Measurements from ENCODE around the gene RNF10. TPM values are rescaled to one million over a fixed set of nuclear protein-coding genes. Genes with fewer than 3 reads are reported as not detected.
"Not testable (repeated sequence)": the region's sequence is repeated elsewhere in the genome, so short reads cannot be mapped to it uniquely, and the experiment has no call there.

Gene RNF10
- total RNA-seq, 1 donor from 2014 or later: 251 TPM

DNA sequence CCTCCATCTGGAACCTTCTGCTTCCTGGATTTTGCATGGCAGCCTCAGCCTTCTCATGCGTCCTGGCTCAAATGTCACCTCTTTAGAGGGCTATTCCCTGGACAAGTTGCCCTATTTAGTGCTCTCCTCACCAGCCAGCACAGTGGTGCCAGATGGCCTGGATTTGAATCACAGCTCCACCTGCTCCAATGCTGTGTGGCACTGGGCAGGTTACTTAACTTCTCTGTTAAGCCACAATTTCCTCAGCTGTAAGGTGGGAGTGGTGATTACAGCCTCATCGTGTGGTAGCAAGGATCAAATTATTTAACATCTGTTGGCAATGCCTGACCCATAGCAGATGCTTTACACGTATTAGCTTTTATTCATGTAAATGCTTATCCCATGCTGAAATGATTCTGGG is 63.7 kb downstream of the RNF10 start:
- DNase-seq (no peak), ATAC-seq (no peak)
- intact Hi-C loops (cut with micrococcal nuclease): no loop called here

DNA sequence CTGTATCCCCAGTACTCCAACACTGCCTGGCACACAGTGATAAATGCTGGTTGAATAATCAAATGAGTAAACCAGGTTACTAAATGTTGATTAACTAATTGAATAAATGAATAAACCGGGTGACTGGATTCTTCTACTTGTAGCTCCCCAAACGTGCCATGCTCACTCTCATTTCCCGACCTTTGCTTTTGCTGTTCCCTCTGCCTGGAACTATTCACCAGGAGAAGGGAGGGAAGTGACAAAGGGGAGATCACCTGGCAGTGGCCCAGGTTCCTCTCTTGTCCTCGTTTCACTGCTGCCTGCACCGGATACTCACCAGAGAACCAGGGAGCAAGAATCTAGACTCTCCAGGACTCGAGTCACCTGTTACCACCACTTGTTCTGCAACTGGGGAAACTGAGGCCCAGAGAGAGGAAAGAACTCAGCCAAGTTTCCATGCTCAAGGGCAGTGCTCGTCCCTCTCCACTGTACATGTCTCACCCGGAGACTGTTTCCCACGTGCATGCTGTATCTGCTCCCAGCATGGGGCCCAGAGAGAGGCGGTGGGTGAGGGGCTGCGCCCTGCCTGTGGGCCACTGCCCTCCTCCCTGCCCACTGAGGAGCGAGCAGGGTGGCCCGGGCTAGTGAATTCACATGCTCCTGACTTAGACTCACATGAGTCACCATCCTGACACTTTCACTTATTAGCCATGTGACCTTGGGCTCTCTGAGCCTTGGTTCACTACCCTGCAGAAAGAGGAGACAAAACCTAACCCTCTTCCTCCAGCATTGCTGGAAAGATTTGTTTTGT is 64.7 kb downstream of the RNF10 start:
- DNase-seq: no peak
- ATAC-seq: peak; percentile 80
- intact Hi-C loops (cut with micrococcal nuclease): no loop called here

DNA sequence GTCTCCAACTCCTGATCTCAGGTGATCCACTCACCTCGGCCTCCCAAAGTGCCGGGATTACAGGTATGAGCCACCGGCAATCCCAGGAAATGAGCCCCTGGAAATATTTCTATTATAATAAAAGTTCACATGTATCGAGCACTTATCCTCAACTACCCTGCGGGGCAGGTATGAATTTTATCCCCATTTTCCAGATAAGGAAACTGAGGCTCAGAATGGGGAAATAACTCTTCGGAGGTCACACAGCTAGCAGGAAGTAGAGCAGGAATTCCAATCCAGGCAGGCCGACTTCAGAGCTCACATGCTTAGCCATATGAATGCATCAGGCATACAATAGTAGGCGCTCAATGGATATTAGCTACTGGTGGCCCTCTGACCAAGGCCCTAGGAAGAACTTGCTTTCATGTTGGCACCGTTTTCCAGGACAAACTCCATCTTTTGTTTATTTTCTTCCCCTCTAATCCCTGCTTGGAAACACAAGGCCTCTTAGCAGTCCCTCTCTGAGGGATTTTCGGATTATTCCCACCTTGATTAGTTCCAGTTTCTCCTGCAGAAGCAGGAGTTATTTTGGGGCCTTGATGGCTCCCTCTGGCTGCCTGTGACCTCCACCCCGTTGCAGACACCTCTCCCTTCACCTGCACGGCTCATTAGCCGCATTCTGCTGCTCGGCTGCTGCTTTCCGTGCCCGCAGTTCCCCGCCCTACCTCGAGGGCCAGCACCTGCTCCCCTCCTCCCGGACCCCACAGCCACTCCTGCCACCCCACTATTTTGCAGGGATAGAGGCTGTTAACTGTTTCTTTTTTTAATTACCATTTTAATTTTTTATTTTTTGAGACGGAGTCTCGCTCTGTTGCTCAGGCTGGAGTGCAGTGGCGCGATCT is 65.8 kb downstream of the RNF10 start:
- DNase-seq (no peak), ATAC-seq (no peak)
- intact Hi-C loops (cut with micrococcal nuclease): loop anchor here (10.0 kb wide), 1 partner anchor 375 kb away; the partner anchor contains the start of gene HNF1A

DNA sequence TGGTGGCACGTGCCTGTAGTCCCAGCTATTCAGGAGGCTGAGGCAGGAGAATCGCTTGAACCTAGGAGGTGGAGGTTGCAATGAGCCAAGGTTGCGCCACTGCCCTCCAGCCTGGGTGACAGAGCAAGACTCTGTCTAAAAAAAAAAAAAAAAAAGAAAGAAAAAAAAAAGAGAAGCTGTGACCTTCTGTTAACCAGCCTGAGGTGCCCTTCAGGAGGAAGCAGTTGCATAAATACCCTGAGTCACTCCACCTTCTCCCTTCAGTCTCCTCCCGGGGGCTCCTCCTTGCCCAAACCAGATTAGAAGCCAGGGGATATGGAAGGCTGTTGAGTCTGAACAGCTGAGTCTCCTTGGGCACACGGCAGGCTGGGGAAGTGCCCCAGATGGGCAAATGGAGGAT is 68.3 kb downstream of the RNF10 start:
- not testable (repeated sequence) for ATAC-seq, DNase-seq
- intact Hi-C loops (cut with micrococcal nuclease): loop anchor here (10.0 kb wide), 1 partner anchor 372 kb away; the partner anchor contains the start of gene HNF1A

DNA sequence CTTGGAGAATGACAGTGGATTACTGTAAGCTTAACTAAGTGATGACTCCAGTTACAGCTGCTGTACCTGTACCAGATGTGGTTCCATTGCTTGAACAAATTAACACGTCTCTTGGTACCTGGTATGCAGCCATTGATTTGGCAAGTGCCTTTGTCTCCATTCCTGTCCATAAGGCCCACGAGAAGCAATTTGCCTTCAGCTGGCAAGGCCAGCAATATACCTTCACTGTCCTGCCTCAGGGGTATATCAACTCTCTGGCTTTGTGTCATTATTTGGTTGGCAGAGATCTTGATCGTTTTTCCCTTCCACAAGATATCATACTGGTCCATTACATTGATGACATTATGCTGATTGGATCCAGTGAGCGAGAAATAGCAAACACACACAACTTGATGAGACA is 76.4 kb downstream of the RNF10 start:
- ATAC-seq (no peak), DNase-seq (no peak)
- intact Hi-C loops (cut with micrococcal nuclease): no loop called here

DNA sequence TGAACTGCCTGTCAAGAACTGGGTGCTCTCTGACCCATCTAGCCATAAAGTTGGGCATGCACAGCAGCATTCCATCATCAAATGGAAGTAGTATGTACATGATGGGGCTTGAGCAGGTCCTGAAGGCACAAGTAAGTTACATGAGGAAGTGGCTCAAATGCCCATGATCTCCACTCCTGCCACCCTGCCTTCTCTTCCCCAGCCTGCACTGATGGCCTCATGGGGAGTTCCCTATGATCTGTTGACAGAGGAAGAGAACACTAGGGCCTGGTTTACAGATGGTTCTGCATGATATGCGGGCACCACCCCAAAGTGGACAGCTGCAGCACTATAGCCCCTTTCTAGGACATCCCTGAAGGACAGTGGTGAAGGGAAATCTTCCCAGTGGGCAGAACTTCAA is 77.4 kb downstream of the RNF10 start:
- ATAC-seq; DNase-seq; intact Hi-C loops (cut with micrococcal nuclease): not testable (repeated sequence)

DNA sequence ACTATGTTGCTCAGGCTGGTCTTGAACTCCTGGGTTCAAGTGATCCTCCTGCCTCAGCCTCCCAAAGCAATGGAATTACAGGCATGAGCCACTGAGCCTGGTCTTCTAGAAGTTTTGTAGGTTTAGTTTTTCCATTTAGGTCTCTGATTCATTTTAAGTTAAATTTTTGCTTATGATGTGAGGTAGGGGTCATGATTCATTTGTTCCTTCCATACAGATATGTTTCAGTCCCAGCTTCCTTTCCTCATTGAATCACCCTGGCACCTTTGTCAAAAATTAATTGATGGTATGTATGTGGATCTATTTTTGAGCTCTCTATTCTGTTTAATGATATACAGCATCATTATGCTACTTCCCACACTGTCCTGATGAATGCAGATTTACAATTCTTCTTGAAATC is 80.7 kb downstream of the RNF10 start:
- no peak for DNase-seq
- intact Hi-C loops (cut with micrococcal nuclease): no loop called here
- no peak for ATAC-seq

DNA sequence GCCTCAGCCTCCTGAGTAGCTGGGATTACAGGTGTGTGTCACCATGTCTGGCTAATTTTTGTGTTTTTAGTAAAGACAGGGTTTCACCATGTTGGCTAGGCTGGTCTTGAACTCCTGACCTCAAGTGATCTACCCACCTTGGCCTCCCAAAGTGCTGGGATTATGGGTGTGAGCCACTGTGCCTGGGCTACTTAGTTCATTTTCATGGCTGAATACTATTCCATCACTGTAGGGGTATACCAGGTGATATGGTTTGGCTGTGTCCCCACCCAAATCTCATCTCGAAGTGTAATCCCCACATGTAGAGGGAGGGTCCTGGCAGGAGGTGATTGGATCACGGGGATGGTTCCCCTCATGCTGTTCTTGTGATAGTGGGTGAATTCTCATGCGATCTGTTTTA is 83.0 kb downstream of the RNF10 start:
- ATAC-seq; DNase-seq; intact Hi-C loops (cut with micrococcal nuclease): not testable (repeated sequence)

DNA sequence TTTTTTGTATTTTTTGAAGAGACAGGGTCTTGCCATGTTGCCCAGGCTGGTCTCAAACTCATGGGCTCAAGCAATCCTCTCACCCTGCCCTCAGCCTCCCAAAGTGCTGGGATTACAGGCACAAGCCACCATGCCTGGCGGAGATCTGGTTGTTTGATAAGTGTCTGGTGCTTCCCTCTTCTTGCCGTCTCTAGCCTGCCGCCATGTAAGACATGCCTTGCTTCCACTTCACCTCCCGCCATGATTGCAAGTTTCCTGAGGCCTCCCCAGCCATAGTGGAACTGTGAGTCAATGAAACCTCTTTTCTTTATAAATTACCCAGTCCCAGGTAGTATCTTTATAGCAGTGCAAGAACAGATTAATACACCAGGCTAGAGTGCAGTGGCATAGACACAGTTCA is 83.6 kb downstream of the RNF10 start:
- ATAC-seq; intact Hi-C loops (cut with micrococcal nuclease); DNase-seq: not testable (repeated sequence)

DNA sequence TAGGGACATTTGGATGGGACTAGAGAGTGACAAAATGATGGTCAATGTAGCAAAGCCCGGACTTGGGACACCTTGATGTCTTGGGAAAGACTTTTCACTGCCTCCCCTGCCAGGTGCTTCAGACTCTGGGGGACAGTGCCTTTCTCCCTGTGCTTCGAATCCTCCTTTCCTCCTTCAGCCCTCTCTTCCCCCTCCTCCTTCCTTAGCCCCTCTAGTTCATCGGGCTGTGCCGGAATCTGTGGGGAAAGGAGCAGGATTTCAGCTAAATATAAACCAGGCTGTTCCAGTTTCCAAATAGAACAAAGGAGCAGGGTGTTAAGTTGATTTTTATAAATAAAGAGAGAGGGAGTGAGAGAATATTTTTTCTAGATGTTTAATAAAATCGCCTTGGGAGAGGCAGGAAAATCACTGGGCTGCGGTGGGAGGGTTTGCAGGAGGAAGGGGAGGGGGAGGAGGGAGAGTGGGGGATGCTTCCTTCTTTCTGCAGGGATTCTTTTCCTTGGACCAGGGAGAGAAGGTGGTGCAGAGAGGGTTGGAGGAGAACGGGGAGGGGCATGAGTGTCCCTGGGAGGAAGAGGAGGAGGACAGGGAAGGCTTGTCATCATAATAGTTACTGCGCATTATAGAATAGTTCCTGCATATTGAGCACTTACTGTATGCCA is 84.9 kb downstream of the RNF10 start:
- no peak for DNase-seq

DNA sequence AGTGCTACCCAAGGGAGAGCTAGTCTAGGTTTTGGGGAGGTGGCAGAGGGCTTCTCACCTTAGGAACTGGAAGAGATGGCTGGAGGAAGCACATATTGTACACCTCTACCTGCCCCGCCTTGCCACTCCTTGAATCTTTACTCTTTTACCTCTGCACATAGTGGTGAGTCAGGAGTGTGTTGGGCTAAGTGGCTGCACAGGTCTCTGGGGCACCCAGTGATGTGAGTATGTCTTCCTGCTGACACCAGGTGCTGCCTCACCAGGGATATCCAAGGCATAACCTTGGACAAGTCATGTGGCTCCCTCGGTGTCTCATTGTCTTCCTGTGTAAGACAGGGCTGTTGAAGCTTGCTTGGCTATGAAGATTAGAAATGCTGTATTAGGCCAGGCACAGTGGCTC is 86.5 kb downstream of the RNF10 start:
- no peak for ATAC-seq
- intact Hi-C loops (cut with micrococcal nuclease): no loop called here
- no peak for DNase-seq

More for the DNA sequence above, 84.9 kb downstream of the RNF10 start:
- intact Hi-C loops (cut with micrococcal nuclease): no loop called here
- no peak for ATAC-seq

DNA sequence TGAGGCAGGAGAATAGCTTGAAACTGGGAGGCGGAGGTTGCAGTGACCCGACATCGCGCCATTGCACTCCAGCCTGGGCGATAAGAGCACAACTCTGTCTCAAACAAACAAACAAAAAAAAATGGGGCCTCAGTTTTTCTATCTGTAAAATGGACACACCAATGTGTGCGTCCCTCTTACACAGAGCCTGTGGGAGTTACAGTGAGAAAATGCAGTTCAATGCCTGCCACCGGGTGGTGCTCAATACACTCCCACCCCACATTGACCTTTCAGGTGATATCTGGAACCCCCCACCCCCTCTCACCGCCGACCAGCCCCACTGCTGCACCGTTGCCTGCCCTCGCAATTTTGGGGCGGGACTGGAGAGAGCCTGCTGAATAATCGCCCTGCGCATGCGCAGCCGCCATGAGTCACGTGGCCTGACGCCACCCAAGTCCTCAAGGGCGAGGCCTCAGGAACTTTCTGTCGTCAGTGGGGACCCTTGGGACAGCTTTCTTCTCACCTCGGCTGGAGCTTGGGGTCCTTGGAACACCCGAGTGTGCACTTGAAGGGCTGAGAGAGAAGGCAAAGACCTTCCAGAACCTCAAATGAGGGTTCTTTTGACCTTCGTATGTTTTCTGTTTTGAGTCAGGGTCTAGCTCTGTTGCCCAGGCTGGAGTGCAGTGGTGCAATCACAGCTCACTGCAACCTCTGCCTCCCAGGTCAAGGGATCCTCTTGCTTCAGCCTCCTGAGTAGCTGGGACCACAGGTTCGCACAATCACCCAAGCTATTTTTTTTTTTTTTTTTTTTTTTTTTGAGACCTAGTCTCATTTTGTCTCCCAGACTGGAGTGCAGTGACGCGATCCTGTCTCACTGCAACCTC is 91.6 kb downstream of the RNF10 start:
- no peak for ATAC-seq
- intact Hi-C loops (cut with micrococcal nuclease): no loop called here
- no peak for DNase-seq

Other genes with a start within 250 kb of the RNF10 start
- 13,220 TPM for gene RNU4-2, start 242.5 kb upstream of the RNF10 start, total RNA-seq
- 1,438 TPM for gene RNU4-1, start 241.1 kb upstream of the RNF10 start, total RNA-seq
- gene SIRT4, start 232.0 kb upstream of the RNF10 start, total RNA-seq: 10.2 TPM
- gene PLA2G1B, start 206.6 kb upstream of the RNF10 start, total RNA-seq: not detected
- gene MSI1, start 165.2 kb upstream of the RNF10 start, total RNA-seq: 6.8 TPM
- gene COX6A1, start 96.2 kb upstream of the RNF10 start, total RNA-seq: 116 TPM
- 15.8 TPM for gene TRIAP1, start 88.0 kb upstream of the RNF10 start, total RNA-seq
- gene GATC, start 87.9 kb upstream of the RNF10 start, total RNA-seq: 13.1 TPM
- 38.9 TPM for gene SRSF9, start 64.6 kb upstream of the RNF10 start, total RNA-seq
- gene DYNLL1, start 38.2 kb upstream of the RNF10 start, total RNA-seq: 144 TPM
- gene COQ5, start 5.2 kb upstream of the RNF10 start, total RNA-seq: 38.0 TPM
- gene POP5, start 47.0 kb downstream of the RNF10 start, total RNA-seq: 34.0 TPM
- 8.0 TPM for gene CABP1, start 106.3 kb downstream of the RNF10 start, total RNA-seq
- 130 TPM for gene MLEC, start 152.8 kb downstream of the RNF10 start, total RNA-seq
- gene UNC119B, start 176.1 kb downstream of the RNF10 start, total RNA-seq: 13.2 TPM
- 108 TPM for gene ACADS, start 191.5 kb downstream of the RNF10 start, total RNA-seq